Measurements from ENCODE around the gene TBC1D7. TPM values are rescaled to one million over a fixed set of nuclear protein-coding genes. Genes with fewer than 3 reads are reported as not detected.

TBC1D7 gene
- total and polyA plus RNA-seq, 2 donors (not counting 1 experiment from before 2014, with no cell fraction given) = 21.5 to 22.3 TPM

DNA sequence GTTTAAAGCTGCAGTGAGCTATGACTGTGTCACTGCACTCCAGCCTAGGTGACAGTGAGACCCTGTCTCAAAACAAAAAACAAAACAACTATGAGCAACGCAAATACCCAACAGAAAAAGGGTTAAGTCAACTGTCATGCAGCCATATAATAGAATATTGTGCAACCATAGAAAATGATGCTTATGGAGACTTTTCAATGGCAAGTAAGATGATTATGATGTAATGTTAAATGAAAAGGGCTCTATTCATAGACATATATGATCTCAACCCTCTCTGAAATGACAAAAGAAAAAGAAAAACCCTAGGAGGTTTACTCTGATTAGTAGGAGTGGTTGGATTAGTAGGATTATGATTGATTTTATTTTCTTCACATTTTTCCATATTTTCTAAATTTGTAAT is 41.3 kb upstream of the TBC1D7 start:
- no peaks in the 10 kb centered on the region for H3K9me3 Mint-ChIP-seq (ENCODE audit: insufficient read depth)
- H4K20me1 ChIP-seq (ENCODE audit: control insufficient read depth, insufficient read depth, low read length, poor library complexity, severe bottlenecking) = no peaks in the 10 kb centered on the region
- H3K9ac ChIP-seq (ENCODE audit: low read length) = no peak overlapping the region
- intact Hi-C loops (cut with micrococcal nuclease) = no loop called here
- H3K79me2 ChIP-seq (ENCODE audit: control insufficient read depth, insufficient read depth, low read length) = peaks cover 13% of the 10 kb centered on the region
- H3K4me1 Mint-ChIP-seq = peaks cover 33% of the 10 kb centered on the region
- H3K9me3 ChIP-seq (ENCODE audit: control extremely low read depth in 1 of 3, control insufficient read depth in 2 of 3, insufficient read depth in 1 of 3, low read length in 2 of 3) = no peaks in the 10 kb centered on the region
- peaks cover 0 to 7% of the 10 kb centered on the region in 2 experiments for H3K36me3 ChIP-seq (replicated peaks in 1 of 2; ENCODE audit: control extremely low read depth in 1 of 2, control insufficient read depth in 1 of 2, extremely low read depth in 1 of 2, insufficient read depth in 2 of 2, low read length in 1 of 2)
- ATAC-seq (ENCODE audit: low read depth) (no peak), DNase-seq (no peak)
- H3K4me1 ChIP-seq (ENCODE audit: control insufficient read depth in 2 of 2, insufficient read depth in 2 of 2, low read length in 2 of 2) = peaks cover 9 to 18% of the 10 kb centered on the region in 2 donors
- no peak overlapping the region for H3K4me3 ChIP-seq (ENCODE audit: control extremely low read depth in 1 of 5, extremely low read depth in 1 of 5, insufficient read depth in 1 of 5, low read depth in 2 of 5, low read length in 4 of 5)
- no peaks in the 10 kb centered on the region for H3K27me3 Mint-ChIP-seq
- H3K4me2 ChIP-seq (replicated peaks; ENCODE audit: low read depth, low read length, poor library complexity, severe bottlenecking) = no peak overlapping the region
- no peak overlapping the region for H2AFZ ChIP-seq (ENCODE audit: insufficient read depth, low read depth, low read length, poor library complexity, severe bottlenecking)
- no peaks in the 10 kb centered on the region for H3K27me3 ChIP-seq (replicated peaks in 1 of 4; ENCODE audit: control extremely low read depth in 1 of 4, control insufficient read depth in 3 of 4, insufficient read depth in 4 of 4, low read length in 3 of 4)
- TF ChIP-seq, protein P1, sequence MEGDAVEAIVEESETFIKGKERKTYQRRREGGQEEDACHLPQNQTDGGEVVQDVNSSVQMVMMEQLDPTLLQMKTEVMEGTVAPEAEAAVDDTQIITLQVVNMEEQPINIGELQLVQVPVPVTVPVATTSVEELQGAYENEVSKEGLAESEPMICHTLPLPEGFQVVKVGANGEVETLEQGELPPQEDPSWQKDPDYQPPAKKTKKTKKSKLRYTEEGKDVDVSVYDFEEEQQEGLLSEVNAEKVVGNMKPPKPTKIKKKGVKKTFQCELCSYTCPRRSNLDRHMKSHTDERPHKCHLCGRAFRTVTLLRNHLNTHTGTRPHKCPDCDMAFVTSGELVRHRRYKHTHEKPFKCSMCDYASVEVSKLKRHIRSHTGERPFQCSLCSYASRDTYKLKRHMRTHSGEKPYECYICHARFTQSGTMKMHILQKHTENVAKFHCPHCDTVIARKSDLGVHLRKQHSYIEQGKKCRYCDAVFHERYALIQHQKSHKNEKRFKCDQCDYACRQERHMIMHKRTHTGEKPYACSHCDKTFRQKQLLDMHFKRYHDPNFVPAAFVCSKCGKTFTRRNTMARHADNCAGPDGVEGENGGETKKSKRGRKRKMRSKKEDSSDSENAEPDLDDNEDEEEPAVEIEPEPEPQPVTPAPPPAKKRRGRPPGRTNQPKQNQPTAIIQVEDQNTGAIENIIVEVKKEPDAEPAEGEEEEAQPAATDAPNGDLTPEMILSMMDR (IDR thresholded peaks at IDR 0.05) = no peak
- TF ChIP-seq EZH2 (IDR thresholded peaks at IDR 0.05; ENCODE audit: borderline replicate concordance, insufficient read depth, low read depth, low read length, poor library complexity, severe bottlenecking) = no peak
- CTCF ChIA-PET = interaction anchor here (1.1 kb wide), 1 partner anchor 10 kb away, joined by 3 read pairs; no protein-coding TSS in a partner anchor
- H3K27ac ChIP-seq (ENCODE audit: low read length in 2 of 2) = no peak overlapping the region
- WGBS (ENCODE audit: insufficient coverage) = no CpG with 5 or more reads among the region's 1 CpG
- no peak overlapping the region for H3K27ac Mint-ChIP-seq
- POLR2A ChIA-PET = no interaction called here
- H3K4me3 Mint-ChIP-seq = no peak overlapping the region

DNA sequence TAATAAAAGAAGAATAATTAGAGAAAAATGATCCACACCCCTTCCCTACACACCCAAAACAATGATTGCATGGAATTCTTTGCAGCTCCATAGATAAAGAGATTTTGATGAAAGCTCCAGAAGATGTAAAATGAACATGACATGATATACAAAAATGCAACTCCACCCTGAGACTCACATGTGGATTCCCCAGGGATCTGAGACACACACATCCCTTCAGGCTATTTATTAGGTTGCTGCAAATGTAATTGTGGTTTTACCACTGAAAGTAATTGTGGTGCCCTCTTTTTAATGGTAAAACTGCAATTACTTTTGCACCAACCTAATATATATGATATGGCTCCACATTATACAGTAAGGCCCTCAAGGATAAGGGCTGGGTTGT is 40.4 kb upstream of the TBC1D7 start:
- ChIA-PET POLR2A (no interaction called here), CTCF (interaction anchor here (1.0 kb wide), 1 partner anchor 11 kb away, joined by 3 read pairs; no protein-coding TSS in a partner anchor)
- TF ChIP-seq, protein P1 (IDR thresholded peaks at IDR 0.05) = no peak
- no peak for TF ChIP-seq EZH2 (IDR thresholded peaks at IDR 0.05; ENCODE audit: borderline replicate concordance, insufficient read depth, low read depth, low read length, poor library complexity, severe bottlenecking)
- no peaks in the 10 kb centered on the region for H3K9me3 ChIP-seq (ENCODE audit: control extremely low read depth in 1 of 3, control insufficient read depth in 2 of 3, insufficient read depth in 1 of 3, low read length in 2 of 3)
- DNase-seq (no peak), ATAC-seq (ENCODE audit: low read depth) (peak; percentile 33)
- Mint-ChIP-seq H3K27me3 (no peaks in the 10 kb centered on the region), H3K9me3 (ENCODE audit: insufficient read depth) (no peaks in the 10 kb centered on the region), H3K4me3 (no peak overlapping the region), H3K4me1 (peaks cover 40% of the 10 kb centered on the region), H3K27ac (no peak overlapping the region)
- peaks cover 18 to 26% of the 10 kb centered on the region in 2 donors for H3K4me1 ChIP-seq (ENCODE audit: control insufficient read depth in 2 of 2, insufficient read depth in 2 of 2, low read length in 2 of 2)
- no peak overlapping the region for H3K9ac ChIP-seq (ENCODE audit: low read length)
- H3K4me2 ChIP-seq (replicated peaks; ENCODE audit: low read depth, low read length, poor library complexity, severe bottlenecking) = no peak overlapping the region
- no peaks in the 10 kb centered on the region for H3K27me3 ChIP-seq (replicated peaks in 1 of 4; ENCODE audit: control extremely low read depth in 1 of 4, control insufficient read depth in 3 of 4, insufficient read depth in 4 of 4, low read length in 3 of 4)
- H3K79me2 ChIP-seq (ENCODE audit: control insufficient read depth, insufficient read depth, low read length) = peaks cover 20% of the 10 kb centered on the region
- no peak overlapping the region for H3K4me3 ChIP-seq (ENCODE audit: control extremely low read depth in 1 of 5, extremely low read depth in 1 of 5, insufficient read depth in 1 of 5, low read depth in 2 of 5, low read length in 4 of 5)
- H3K27ac ChIP-seq (ENCODE audit: low read length in 2 of 2) = no peak overlapping the region
- peaks cover 0 to 7% of the 10 kb centered on the region in 2 experiments for H3K36me3 ChIP-seq (replicated peaks in 1 of 2; ENCODE audit: control extremely low read depth in 1 of 2, control insufficient read depth in 1 of 2, extremely low read depth in 1 of 2, insufficient read depth in 2 of 2, low read length in 1 of 2)
- H4K20me1 ChIP-seq (ENCODE audit: control insufficient read depth, insufficient read depth, low read length, poor library complexity, severe bottlenecking) = no peaks in the 10 kb centered on the region
- intact Hi-C loops (cut with micrococcal nuclease) = no loop called here
- no peak overlapping the region for H2AFZ ChIP-seq (ENCODE audit: insufficient read depth, low read depth, low read length, poor library complexity, severe bottlenecking)

All from B cell (primary cell).